ENCODE measurements around the gene DPP7.

DNA sequence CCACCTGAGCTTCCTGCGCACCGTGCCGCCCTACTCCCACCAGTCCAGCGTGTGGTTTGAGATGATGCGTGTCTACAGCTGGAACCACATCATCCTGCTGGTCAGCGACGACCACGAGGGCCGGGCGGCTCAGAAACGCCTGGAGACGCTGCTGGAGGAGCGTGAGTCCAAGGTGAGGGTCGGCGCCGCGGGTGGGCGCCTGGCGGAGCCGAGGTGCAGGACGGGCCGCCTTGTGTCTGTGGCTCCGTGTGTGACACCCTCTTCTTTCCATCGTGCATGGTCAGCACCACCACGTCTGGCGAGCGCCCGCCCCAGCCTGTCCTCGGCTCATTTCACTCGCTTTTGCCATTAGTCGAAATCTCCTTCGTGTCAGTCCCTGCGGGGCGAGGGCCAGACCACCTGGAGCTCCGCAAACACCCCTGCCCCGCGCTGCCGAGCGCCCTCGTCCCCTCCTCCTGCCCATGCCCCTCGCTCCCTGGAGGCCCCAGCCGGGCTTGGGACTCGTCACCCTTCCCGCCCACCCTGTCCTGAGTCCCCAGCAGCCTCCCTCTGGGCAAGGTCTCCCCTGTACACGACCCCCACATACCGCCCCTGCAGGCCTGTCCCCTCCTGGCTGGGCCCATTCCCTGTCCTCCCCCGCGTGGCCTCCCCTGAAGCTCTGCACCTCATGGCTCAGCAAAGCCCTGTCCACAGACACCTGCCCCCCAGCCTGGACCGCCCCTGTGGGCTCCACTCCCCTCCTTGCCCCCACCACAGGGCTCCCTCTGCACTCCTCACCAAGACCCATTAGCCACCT lies 31.4 kb upstream of the DPP7 start:
- TF ChIP-seq JUND (IDR thresholded peaks at IDR 0.05; ENCODE audit: low read length), result no peak
- no peak for TF ChIP-seq POLR2AphosphoS5 (IDR thresholded peaks at IDR 0.05; ENCODE audit: low read depth, low read length)
- TF ChIP-seq EZH2 (IDR thresholded peaks at IDR 0.05; ENCODE audit: low read depth, low read length, severe bottlenecking), result no peak
